Stomach (tissue), 4 donors: ENCODE data around the gene TMEM51.

Source experiments
- POLR2A ChIP-seq, 4 donors: fragments of 450-650 bp; IDR thresholded peaks; one replicate each; pipeline ENCODE4 v1.6.1; 2016; ENCODE audit warnings: antibody characterized with exemption in 4 of 4, control low read depth in 2 of 4, mild to moderate bottlenecking in 1 of 4, moderate library complexity in 1 of 4
- POLR2AphosphoS5 ChIP-seq, 3 donors: sonication (generic); formaldehyde crosslinking; IDR thresholded peaks; one replicate each; pipeline ENCODE4 v1.6.1; 2016; ENCODE audit warnings: antibody characterized with exemption in 3 of 3
- TF ChIP-seq, protein P1 (sequence below), 7 experiments: fragments of 450-650 bp in 4 of 7; fragments of 200-600 bp in 3 of 7; sonication (generic) in 3 of 7; IDR thresholded peaks; one replicate each; pipeline ENCODE4 v1.5.1; 2016 to 2019; ENCODE audit warnings: antibody characterized with exemption in 7 of 7, control low read depth in 2 of 7, mild to moderate bottlenecking in 1 of 7

DNA sequence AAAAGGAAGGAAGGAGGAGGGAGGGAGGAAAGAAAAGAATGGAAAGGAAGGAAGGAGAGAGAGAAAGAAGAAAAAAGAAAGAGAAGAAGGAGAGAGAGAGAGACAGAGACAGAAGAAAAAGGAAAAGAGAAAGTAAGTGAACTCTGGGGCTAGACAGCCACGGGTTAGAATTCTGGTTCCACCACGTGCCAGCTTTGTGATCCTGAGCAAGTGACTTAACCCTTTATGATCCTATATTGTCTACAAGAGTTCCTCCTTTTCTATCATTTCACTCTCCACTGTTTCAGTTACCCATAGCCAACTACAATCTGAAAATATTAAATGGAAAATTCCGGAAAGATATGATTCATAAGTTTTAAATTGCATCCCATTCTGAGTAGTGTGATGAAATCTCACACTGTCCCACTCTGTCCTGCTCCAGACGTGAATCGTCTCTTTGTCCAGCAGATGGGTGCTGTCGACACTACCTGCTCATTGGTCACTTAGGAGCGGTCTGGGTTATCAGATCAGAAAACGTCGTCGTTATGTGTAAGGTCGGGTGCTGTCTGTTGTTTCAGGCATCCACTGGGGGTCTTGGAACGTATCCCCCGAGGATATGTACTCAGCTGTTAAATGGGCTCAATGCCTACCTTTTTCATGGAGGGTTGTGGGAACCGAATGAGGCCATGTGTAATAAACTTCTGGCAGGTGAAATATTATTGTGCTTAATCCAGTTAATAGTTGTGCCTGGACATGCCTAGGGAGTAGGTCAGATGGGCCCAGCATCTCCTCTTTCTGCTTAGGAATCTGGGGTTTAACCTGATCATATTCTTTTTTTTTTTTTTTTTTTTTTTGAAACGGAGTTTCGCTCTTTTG lies 19.1 kb downstream of the TMEM51 start:
- TF ChIP-seq, protein P1, sequence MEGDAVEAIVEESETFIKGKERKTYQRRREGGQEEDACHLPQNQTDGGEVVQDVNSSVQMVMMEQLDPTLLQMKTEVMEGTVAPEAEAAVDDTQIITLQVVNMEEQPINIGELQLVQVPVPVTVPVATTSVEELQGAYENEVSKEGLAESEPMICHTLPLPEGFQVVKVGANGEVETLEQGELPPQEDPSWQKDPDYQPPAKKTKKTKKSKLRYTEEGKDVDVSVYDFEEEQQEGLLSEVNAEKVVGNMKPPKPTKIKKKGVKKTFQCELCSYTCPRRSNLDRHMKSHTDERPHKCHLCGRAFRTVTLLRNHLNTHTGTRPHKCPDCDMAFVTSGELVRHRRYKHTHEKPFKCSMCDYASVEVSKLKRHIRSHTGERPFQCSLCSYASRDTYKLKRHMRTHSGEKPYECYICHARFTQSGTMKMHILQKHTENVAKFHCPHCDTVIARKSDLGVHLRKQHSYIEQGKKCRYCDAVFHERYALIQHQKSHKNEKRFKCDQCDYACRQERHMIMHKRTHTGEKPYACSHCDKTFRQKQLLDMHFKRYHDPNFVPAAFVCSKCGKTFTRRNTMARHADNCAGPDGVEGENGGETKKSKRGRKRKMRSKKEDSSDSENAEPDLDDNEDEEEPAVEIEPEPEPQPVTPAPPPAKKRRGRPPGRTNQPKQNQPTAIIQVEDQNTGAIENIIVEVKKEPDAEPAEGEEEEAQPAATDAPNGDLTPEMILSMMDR (IDR thresholded peaks at IDR 0.05), result no peak
- TF ChIP-seq POLR2A (IDR thresholded peaks at IDR 0.05), result no peak
- TF ChIP-seq POLR2AphosphoS5 (IDR thresholded peaks at IDR 0.05), result no peak
